H1 (cell line): ENCODE data around the gene BROX. TPM values are rescaled to one million over a fixed set of nuclear protein-coding genes. Genes with fewer than 3 reads are reported as not detected.

Experiments used
- CTCF ChIA-PET: fragments of 300-600 bp; sonication (Branson Sonifier 250); formaldehyde crosslinking; loops from one replicate; lab custom pipeline; 2021; ENCODE audit not compliant: partially characterized antibody; lab: Charles Lee
- POLR2A ChIA-PET: fragments of 300-600 bp; sonication (Branson Sonifier 250); formaldehyde crosslinking; loops from one replicate; lab custom pipeline; 2021; ENCODE audit warnings: inconsistent platforms; ENCODE audit not compliant: partially characterized antibody; lab: Charles Lee
- DNase-seq, 2 experiments: peaks; one replicate each; pipeline versions ENCODE4 v3.0.0 to v3.0.0-alpha.2; 2010 to 2022; ENCODE audit warnings: low spot score in 2 of 2, low read depth in 1 of 2, mixed read lengths in 1 of 2
- FAIRE-seq: peaks from 2 replicates; lab custom pipeline; 2011; peaks lifted over from hg19 to GRCh38; lab: Jason Lieb, UNC
- H2AFZ ChIP-seq: 2 replicates; pipeline ENCODE4 v1.8.1; 2012; ENCODE audit warnings: low read length, inconsistent platforms
- H2AK5ac ChIP-seq: 2 replicates; pipeline ENCODE4 v1.6.1; 2013; ENCODE audit warnings: low read depth, low read length
- H2BK120ac ChIP-seq: replicated peaks from 2 replicates; pipeline ENCODE3; 2013; ENCODE audit warnings: low read depth, low read length, inconsistent platforms
- H2BK12ac ChIP-seq: 2 replicates; pipeline ENCODE4 v1.6.1; 2013; ENCODE audit warnings: low read depth, low read length
- H2BK15ac ChIP-seq: 2 replicates; pipeline ENCODE4 v1.6.1; 2013; ENCODE audit warnings: low read length
- H2BK20ac ChIP-seq: 2 replicates; pipeline ENCODE4 v1.6.1; 2013; ENCODE audit warnings: low read length
- H2BK5ac ChIP-seq: 2 replicates; pipeline ENCODE4 v1.6.1; 2013; ENCODE audit warnings: low read depth, low read length
- H3K14ac ChIP-seq: 2 replicates; pipeline ENCODE4 v1.6.1; 2013; ENCODE audit warnings: inconsistent platforms; ENCODE audit not compliant: insufficient read length
- H3K18ac ChIP-seq: 2 replicates; pipeline ENCODE4 v1.6.1; 2013; ENCODE audit warnings: low read length; ENCODE audit errors: extremely low read depth
- H3K23ac ChIP-seq: 2 replicates; pipeline ENCODE4 v1.6.1; 2013; ENCODE audit warnings: inconsistent platforms; ENCODE audit not compliant: insufficient read length
- H3K23me2 ChIP-seq: 2 replicates; pipeline ENCODE4 v1.6.1; 2013; ENCODE audit warnings: low read depth, low read length
- H3K27ac ChIP-seq: 2 replicates; pipeline ENCODE4 v1.6.1; 2011; ENCODE audit warnings: low read depth, low read length, inconsistent platforms
- H3K27me3 ChIP-seq, 4 experiments: replicated peaks in 1 of 4; 1 replicate in 1 of 4; 2 replicates in 3 of 4; pipeline versions ENCODE4 v1.6.1 to v1.8.1; 2011 to 2013; ENCODE audit warnings: low read length in 3 of 4, mild to moderate bottlenecking in 3 of 4, inconsistent platforms in 2 of 4, mixed read lengths in 2 of 4, moderate library complexity in 1 of 4; ENCODE audit not compliant: control insufficient read depth in 3 of 4, insufficient read depth in 3 of 4; ENCODE audit errors: extremely low read depth in 1 of 4
- H3K36me3 ChIP-seq, 4 experiments: 2 replicates each; pipeline versions ENCODE4 v1.6.1 to v1.8.1; 2011 to 2013; ENCODE audit warnings: mild to moderate bottlenecking in 4 of 4, low read length in 3 of 4, moderate library complexity in 2 of 4, control low read depth in 1 of 4, inconsistent platforms in 1 of 4; ENCODE audit not compliant: insufficient read depth in 4 of 4, control insufficient read depth in 2 of 4
- H3K4ac ChIP-seq: replicated peaks from 2 replicates; pipeline ENCODE3; 2013; ENCODE audit warnings: low read length, low read depth, mixed read lengths, inconsistent platforms; ENCODE audit not compliant: insufficient read length
- H3K4me1 ChIP-seq, 4 experiments: replicated peaks in 1 of 4; 1 replicate in 1 of 4; 2 replicates in 3 of 4; pipeline versions ENCODE4 v1.6.1 to v1.8.1; 2011 to 2013; ENCODE audit warnings: low read length in 3 of 4, inconsistent platforms in 2 of 4, mixed read lengths in 1 of 4; ENCODE audit not compliant: insufficient read depth in 4 of 4, control insufficient read depth in 3 of 4
- H3K4me2 ChIP-seq, 2 experiments: 2 replicates each; pipeline versions ENCODE4 v1.6.1 to v1.8.1; 2011 to 2013; ENCODE audit warnings: low read depth in 2 of 2, low read length in 2 of 2, control low read depth in 1 of 2, inconsistent platforms in 1 of 2, mild to moderate bottlenecking in 1 of 2; ENCODE audit not compliant: insufficient read depth in 1 of 2
- H3K4me3 ChIP-seq, 4 experiments: fragments of 200-600, 300-600 bp in 1 of 4; sonication (generic), shearing (Covaris generic), sonication (Bioruptor Twin) in 1 of 4; 2 replicates each; pipeline versions ENCODE4 v1.5.1 to v1.8.1; 2011 to 2016; ENCODE audit warnings: low read length in 4 of 4, low read depth in 3 of 4, control low read depth in 2 of 4, inconsistent platforms in 2 of 4, mild to moderate bottlenecking in 2 of 4, mixed read lengths in 1 of 4, moderate library complexity in 1 of 4; ENCODE audit not compliant: insufficient read depth in 2 of 4; ENCODE audit errors: extremely low read depth in 1 of 4
- H3K56ac ChIP-seq: replicated peaks from 2 replicates; pipeline ENCODE3; 2013; ENCODE audit warnings: low read depth, mild to moderate bottlenecking, mixed read lengths, low read length, inconsistent platforms; ENCODE audit not compliant: insufficient read length
- H3K79me1 ChIP-seq: 2 replicates; pipeline ENCODE4 v1.6.1; 2013; ENCODE audit warnings: low read depth, low read length, control low read depth
- H3K79me2 ChIP-seq, 2 experiments: 2 replicates each; pipeline versions ENCODE4 v1.6.1 to v1.8.1; 2012 to 2013; ENCODE audit warnings: low read length in 2 of 2, mild to moderate bottlenecking in 2 of 2, inconsistent platforms in 1 of 2; ENCODE audit not compliant: insufficient read depth in 2 of 2, control insufficient read depth in 1 of 2
- H3K9ac ChIP-seq, 4 experiments: replicated peaks in 1 of 4; 1 replicate in 1 of 4; 2 replicates in 3 of 4; pipeline versions ENCODE4 v1.6.1 to v1.8.1; 2011 to 2013; ENCODE audit warnings: low read depth in 3 of 4, low read length in 3 of 4, control low read depth in 2 of 4, mild to moderate bottlenecking in 2 of 4, moderate library complexity in 2 of 4, inconsistent platforms in 1 of 4; ENCODE audit errors: extremely low read depth in 1 of 4
- H3K9me3 ChIP-seq, 2 experiments: 2 replicates each; pipeline versions ENCODE4 v1.6.1 to v1.8.1; 2012 to 2013; ENCODE audit warnings: mild to moderate bottlenecking in 2 of 2, moderate library complexity in 2 of 2, control low read depth in 1 of 2, inconsistent platforms in 1 of 2, low read depth in 1 of 2, low read length in 1 of 2, mixed read lengths in 1 of 2; ENCODE audit not compliant: insufficient read depth in 2 of 2
- H4K20me1 ChIP-seq, 2 experiments: replicated peaks in 1 of 2; 2 replicates each; pipeline versions ENCODE3 to v1.8.1; 2011 to 2013; ENCODE audit warnings: inconsistent platforms in 2 of 2, low read length in 2 of 2, mild to moderate bottlenecking in 1 of 2; ENCODE audit not compliant: insufficient read depth in 2 of 2, control insufficient read depth in 1 of 2
- H4K5ac ChIP-seq: 2 replicates; pipeline ENCODE4 v1.6.1; 2013; ENCODE audit warnings: low read length, low read depth, mixed read lengths, inconsistent platforms; ENCODE audit not compliant: insufficient read length
- H4K8ac ChIP-seq: 2 replicates; pipeline ENCODE4 v1.8.0; 2013; ENCODE audit warnings: mild to moderate bottlenecking, moderate library complexity, low read length, inconsistent platforms; ENCODE audit not compliant: insufficient read depth; ENCODE audit errors: extremely low read depth
- H4K91ac ChIP-seq: replicated peaks from 2 replicates; pipeline ENCODE3; 2013; ENCODE audit warnings: low read length, mixed read lengths, inconsistent platforms; ENCODE audit not compliant: insufficient read length
- EGR1 ChIP-seq: IDR thresholded peaks from 2 replicates; pipeline ENCODE4 v1.6.1; 2011; ENCODE audit warnings: low read depth, low read length, borderline replicate concordance
- FOSL1 ChIP-seq: IDR thresholded peaks from 2 replicates; pipeline ENCODE4 v1.6.1; 2011; ENCODE audit warnings: mild to moderate bottlenecking, low read depth, low read length, moderate library complexity; ENCODE audit not compliant: insufficient read depth
- JUN ChIP-seq: IDR thresholded peaks from 2 replicates; pipeline ENCODE4 v1.6.1; 2011; ENCODE audit warnings: low read depth, mild to moderate bottlenecking, improper control_type of control experiment, low read length
- KDM1A ChIP-seq: fragments of 200-600, 300-600 bp; sonication (generic); IDR thresholded peaks from 2 replicates; pipeline ENCODE4 v1.7.1; 2016; ENCODE audit warnings: mild to moderate bottlenecking, low read length, borderline replicate concordance
- RBBP5 ChIP-seq: IDR thresholded peaks from 2 replicates; pipeline ENCODE4 v1.7.1; 2012; ENCODE audit warnings: low read depth, mild to moderate bottlenecking, inconsistent platforms, low read length, moderate library complexity, borderline replicate concordance
- SIN3A ChIP-seq, 2 experiments: IDR thresholded peaks in 1 of 2; conservative IDR thresholded peaks in 1 of 2; 2 replicates each; pipeline ENCODE4 v1.6.1; 2011 to 2012; ENCODE audit warnings: low read length in 2 of 2, improper control_type of control experiment in 1 of 2, low read depth in 1 of 2, mild to moderate bottlenecking in 1 of 2
- SIRT6 ChIP-seq: IDR thresholded peaks from one replicate; pipeline ENCODE4 v1.7.1; 2012; ENCODE audit warnings: low read length, inconsistent platforms
- TBP ChIP-seq: IDR thresholded peaks from 2 replicates; pipeline ENCODE4 v1.6.1; 2011; ENCODE audit warnings: low read depth, low read length, improper control_type of control experiment
- polyA plus RNA-seq, 7 experiments: library from polyadenylated mRNA; depleted of rRNA in 3 of 7; stranded (reverse) in 5 of 7; unstranded in 2 of 7; fragments of >200 nt in 5 of 7; fragments of 200-250 nt in 2 of 7; gene quantifications; 1 replicate in 5 of 7; 2 replicates in 1 of 7; 4 replicates in 1 of 7; pipeline versions ENCODE4 v1.2.1 to v1.2.3, GENCODE V29; 2011 to 2013; ENCODE audit warnings: missing spikeins in 2 of 7, mixed read lengths in 2 of 7
- total RNA-seq: library from RNA; stranded (reverse); fragmentation: NEBNext Ultra II Directional; extraction: Animal tissue kit (Norgen Biotek cat#: 25700); gene quantifications from 2 replicates; pipeline ENCODE4 v1.2.1, GENCODE V29; 2021
- TF ChIP-seq, protein P1 (sequence below): IDR thresholded peaks from 2 replicates; pipeline ENCODE4 v1.6.1; 2012; ENCODE audit warnings: inconsistent platforms
- TF ChIP-seq, protein P2 (sequence below): IDR thresholded peaks from 2 replicates; pipeline ENCODE4 v1.6.1; 2012; ENCODE audit warnings: inconsistent platforms
- TF ChIP-seq, protein P3 (sequence below): IDR thresholded peaks from 2 replicates; pipeline ENCODE4 v1.6.1; 2011; ENCODE audit warnings: low read depth, mild to moderate bottlenecking, low read length; ENCODE audit not compliant: insufficient read depth

The BROX gene
- total and polyA plus RNA-seq, 2 of the 8 experiments (the other 6 are each of a cell fraction or from before 2014, with no cell fraction given), result 3.8 to 26.7 TPM

DNA sequence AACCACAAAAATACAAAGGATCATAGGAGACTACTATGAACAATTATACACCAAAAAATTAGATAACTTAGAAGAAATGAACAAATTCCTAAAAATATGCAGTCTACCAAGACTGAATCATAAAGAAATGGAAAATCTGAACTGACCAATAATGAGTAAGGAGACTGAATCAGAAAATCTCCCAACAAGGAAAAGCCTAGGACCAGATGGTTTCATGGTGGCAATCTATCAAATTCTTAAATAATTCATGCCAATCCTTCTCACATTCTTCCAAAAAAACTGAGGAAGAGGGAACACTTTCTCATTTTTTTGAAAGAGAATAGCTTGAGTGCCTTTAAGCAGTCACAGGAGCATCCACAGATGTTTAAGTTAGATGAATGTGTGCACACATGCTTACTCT, 70.7 kb downstream of the BROX start:
- no peak overlapping the region for H2BK15ac ChIP-seq
- H4K91ac ChIP-seq, result no peak overlapping the region
- TF ChIP-seq FOSL1 (no peak), RBBP5 (no peak), EGR1 (no peak), SIN3A (conservative IDR thresholded peaks at IDR 0.05 in 1 of 2, IDR thresholded peaks at IDR 0.05 in 1 of 2; ENCODE audit: low read depth in 1 of 2, low read length in 2 of 2) (no peak), TBP (no peak), JUN (no peak), SIRT6 (no peak), KDM1A (no peak)
- TF ChIP-seq, protein P1, sequence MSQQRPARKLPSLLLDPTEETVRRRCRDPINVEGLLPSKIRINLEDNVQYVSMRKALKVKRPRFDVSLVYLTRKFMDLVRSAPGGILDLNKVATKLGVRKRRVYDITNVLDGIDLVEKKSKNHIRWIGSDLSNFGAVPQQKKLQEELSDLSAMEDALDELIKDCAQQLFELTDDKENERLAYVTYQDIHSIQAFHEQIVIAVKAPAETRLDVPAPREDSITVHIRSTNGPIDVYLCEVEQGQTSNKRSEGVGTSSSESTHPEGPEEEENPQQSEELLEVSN, result no peak
- TF ChIP-seq, protein P2, sequence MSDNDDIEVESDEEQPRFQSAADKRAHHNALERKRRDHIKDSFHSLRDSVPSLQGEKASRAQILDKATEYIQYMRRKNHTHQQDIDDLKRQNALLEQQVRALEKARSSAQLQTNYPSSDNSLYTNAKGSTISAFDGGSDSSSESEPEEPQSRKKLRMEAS, result no peak
- TF ChIP-seq, protein P3, sequence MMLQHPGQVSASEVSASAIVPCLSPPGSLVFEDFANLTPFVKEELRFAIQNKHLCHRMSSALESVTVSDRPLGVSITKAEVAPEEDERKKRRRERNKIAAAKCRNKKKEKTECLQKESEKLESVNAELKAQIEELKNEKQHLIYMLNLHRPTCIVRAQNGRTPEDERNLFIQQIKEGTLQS, result no peak
- no peak overlapping the region for H2AFZ ChIP-seq
- no peaks in the 10 kb centered on the region for H3K36me3 ChIP-seq
- no peak overlapping the region for H3K4me3 ChIP-seq
- no peaks in the 10 kb centered on the region for H3K9me3 ChIP-seq
- CTCF ChIA-PET, result interaction anchor here (1.2 to 1.9 kb wide), 3 partner anchors 10 to 351 kb away, joined by 3 to 6 read pairs (median 4); no protein-coding TSS in a partner anchor
- H3K23me2 ChIP-seq, result no peaks in the 10 kb centered on the region
- H2BK5ac ChIP-seq, result no peak overlapping the region
- no peak overlapping the region for H4K8ac ChIP-seq
- no peak overlapping the region for H3K14ac ChIP-seq
- DNase-seq (no peak), FAIRE-seq (no peak)
- H3K18ac ChIP-seq, result no peak overlapping the region
- H4K5ac ChIP-seq, result no peak overlapping the region
- H3K4me1 ChIP-seq, result no peaks in the 10 kb centered on the region
- POLR2A ChIA-PET, result no interaction called here
- no peak overlapping the region for H3K4me2 ChIP-seq
- H3K27ac ChIP-seq, result no peak overlapping the region
- no peak overlapping the region for H3K9ac ChIP-seq
- H3K79me1 ChIP-seq, result no peaks in the 10 kb centered on the region
- H3K56ac ChIP-seq, result no peak overlapping the region
- H3K4ac ChIP-seq, result no peak overlapping the region
- no peak overlapping the region for H2BK120ac ChIP-seq
- no peak overlapping the region for H2BK20ac ChIP-seq
- H3K27me3 ChIP-seq, result peaks cover 0 to 1% (median 0%) of the 10 kb centered on the region in 4 experiments; a peak in 1 of 7 replicates
- no peak overlapping the region for H2BK12ac ChIP-seq
- H4K20me1 ChIP-seq, result no peaks in the 10 kb centered on the region
- no peaks in the 10 kb centered on the region for H3K79me2 ChIP-seq
- H2AK5ac ChIP-seq, result no peak overlapping the region
- H3K23ac ChIP-seq, result no peak overlapping the region
